ENCODE data around the gene OR10A4.

OR10A4 gene

GRCh38 chr11:6927030-6927617 lies 50.7 kb downstream of the OR10A4 start:
- Histone ChIP-seq H3K27ac (ENCODE audit: low read length) (peak overlapping the region; percentile 92), H4K20me1 (ENCODE audit: insufficient read depth, low read length) (no peaks in the 10 kb centered on the region), H3K27me3 (ENCODE audit: insufficient read depth, low read length, poor library complexity) (no peaks in the 10 kb centered on the region), H3K9me3 (ENCODE audit: insufficient read depth, low read length, severe bottlenecking) (no peaks in the 10 kb centered on the region), H3K79me2 (ENCODE audit: insufficient read depth, low read length) (peaks cover 18% of the 10 kb centered on the region), H3K4me1 (ENCODE audit: insufficient read depth, low read length) (peaks cover 55% of the 10 kb centered on the region), H2AFZ (ENCODE audit: low read depth, low read length) (peak overlapping the region; percentile 86), H3K4me3 (ENCODE audit: low read depth in 1 of 2, low read length in 2 of 2) (peak overlapping the region; percentile 28 to 83), H3K4me2 (ENCODE audit: insufficient read depth, low read length) (peak overlapping the region; percentile 65), H3K9ac (ENCODE audit: low read depth, low read length) (peak overlapping the region; percentile 69), H3K36me3 (ENCODE audit: insufficient read depth, low read length) (no peaks in the 10 kb centered on the region)
- peak; percentile 10 for DNase-seq
- ATAC-seq (ENCODE audit: insufficient read depth, low read depth): no peak
- no peak for TF ChIP-seq EZH2 (IDR thresholded peaks at IDR 0.05; ENCODE audit: borderline replicate concordance, low read depth, low read length, severe bottlenecking)
- TF ChIP-seq, protein P1, sequence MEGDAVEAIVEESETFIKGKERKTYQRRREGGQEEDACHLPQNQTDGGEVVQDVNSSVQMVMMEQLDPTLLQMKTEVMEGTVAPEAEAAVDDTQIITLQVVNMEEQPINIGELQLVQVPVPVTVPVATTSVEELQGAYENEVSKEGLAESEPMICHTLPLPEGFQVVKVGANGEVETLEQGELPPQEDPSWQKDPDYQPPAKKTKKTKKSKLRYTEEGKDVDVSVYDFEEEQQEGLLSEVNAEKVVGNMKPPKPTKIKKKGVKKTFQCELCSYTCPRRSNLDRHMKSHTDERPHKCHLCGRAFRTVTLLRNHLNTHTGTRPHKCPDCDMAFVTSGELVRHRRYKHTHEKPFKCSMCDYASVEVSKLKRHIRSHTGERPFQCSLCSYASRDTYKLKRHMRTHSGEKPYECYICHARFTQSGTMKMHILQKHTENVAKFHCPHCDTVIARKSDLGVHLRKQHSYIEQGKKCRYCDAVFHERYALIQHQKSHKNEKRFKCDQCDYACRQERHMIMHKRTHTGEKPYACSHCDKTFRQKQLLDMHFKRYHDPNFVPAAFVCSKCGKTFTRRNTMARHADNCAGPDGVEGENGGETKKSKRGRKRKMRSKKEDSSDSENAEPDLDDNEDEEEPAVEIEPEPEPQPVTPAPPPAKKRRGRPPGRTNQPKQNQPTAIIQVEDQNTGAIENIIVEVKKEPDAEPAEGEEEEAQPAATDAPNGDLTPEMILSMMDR (IDR thresholded peaks at IDR 0.05; ENCODE audit: borderline replicate concordance, extremely low read depth, low read length, poor library complexity, severe bottlenecking): no peak
